GM21786 (cell line): ENCODE measurements around the gene RAP1B.

Experiments used
- ATAC-seq: cut with Tn5 transposase; IDR thresholded peaks from one replicate; pipeline ENCODE4 v1.9.1; 2021; ENCODE audit not compliant: unreplicated experiment

Gene RAP1B

DNA sequence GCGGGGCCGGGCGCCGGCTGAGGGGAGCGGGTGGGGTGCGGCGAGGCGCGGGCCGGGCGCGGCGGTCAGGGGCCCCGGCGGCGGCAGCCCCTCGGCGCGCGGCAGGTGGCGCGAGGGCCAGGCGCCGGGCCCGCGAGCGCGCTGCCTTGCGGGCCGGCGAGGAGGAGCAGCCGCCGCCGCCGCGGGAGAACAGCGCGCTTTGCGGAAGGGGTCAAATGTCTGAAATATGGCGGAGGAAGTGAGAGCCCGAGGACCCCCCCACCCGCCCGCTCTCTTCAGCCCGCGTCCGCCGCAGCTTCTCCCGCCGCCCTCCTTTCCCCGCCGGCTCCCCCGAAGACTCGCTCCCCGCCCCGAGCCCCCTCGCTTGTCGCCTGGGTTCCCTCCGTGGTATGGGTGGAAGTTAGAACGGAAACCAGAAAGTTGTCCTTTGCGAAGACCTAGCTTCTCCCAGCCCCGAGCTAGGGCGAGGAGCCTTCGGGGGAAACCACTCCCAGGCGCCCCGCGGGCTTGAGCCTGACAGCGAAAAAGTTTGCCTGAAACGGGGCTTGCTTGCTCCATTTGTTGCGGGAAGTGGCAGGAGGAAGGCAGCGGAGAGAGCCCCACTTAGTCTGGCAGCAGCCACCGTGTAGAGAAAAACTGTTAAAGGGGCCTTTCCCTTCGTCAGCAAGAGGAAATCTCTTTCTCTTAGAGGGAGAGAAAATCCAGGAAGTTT lies 551 bp downstream of the RAP1B start:
- peak; percentile 17 for ATAC-seq

DNA sequence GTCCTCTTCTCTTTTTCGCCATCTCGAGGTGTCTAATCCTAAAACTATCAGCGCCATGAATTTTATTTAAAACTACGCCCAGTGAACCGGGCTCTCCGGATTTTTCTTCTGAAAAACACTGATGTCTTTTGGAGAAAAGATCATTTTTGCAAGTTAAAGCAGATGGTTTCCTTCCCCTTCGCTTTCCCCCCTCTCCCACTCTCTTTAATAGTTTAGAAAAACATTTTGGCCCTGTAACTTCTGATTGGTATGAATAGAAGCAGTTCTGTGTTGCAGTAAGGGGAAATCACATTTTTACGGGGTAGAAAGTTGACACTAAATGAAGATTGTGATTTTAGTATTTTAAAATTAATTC lies 1.1 kb downstream of the RAP1B start:
- ATAC-seq: no peak

DNA sequence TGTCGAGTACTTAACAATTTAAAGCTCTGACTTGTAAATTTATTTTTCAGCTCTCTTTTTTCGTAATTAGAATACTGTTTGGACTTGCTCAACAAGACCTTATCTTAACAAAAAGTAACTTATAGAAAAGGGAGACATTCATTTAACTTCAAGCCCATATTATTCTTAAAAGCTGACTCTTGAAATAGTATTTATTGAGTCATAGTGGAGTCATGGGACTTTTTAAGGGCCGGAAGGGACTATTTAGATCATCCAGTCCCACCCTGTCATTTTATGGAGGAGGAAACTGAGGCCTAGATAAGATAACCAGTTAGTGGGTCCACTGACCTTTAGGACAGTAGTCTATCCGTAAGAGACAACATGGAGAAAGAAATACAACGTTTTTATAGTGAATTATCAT lies 1.5 kb downstream of the RAP1B start:
- no peak for ATAC-seq

DNA sequence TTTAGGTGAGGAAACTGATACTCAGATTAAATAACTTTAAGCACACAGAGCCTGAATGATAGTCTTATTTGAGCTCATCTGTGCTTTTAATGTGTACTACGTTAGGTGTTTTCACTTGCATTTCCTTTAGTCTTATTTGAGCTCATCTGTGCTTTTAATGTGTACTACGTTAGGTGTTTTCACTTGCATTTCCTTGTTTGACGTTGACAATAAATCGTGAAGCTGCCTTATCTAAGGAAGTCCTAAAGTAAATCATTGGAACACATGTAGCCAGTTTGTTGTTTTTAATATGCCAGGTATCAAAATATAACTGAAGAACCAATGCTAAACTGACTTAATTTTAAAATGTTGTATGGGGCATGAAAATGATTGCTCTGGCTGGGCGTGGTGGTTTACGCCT lies 2.0 kb downstream of the RAP1B start:
- no peak for ATAC-seq

DNA sequence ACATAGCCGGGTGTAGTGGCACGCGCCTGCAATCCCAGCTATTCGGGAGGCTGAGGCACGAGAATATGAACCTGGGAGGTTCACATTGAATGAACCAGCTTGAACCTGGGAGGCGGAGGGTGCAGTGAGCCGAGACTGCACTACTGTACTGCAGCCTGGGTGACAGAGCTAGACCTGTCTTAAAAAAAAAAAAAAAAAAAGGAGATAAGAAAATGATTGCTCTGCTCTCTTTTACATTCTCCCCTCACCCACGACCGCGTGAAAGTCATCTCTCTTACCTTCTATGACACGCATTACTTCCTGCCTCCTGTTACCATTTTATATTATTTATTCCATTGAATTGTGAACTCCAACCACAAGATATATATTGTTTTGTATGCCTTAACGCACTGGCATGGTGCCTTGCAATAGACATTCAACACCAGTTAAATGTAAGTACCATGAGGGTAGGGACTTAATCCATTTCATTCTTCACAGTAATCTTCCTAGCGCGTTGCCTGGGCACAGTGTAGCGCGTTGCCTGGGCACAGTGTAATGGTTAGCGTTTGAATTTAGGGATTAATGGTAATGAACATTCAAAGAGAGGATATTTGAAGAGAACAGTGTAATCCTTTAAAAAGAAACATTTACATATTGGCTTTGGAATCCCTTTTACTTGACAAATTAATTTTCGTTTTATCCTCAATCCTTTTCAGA lies 2.7 kb downstream of the RAP1B start:
- no peak for ATAC-seq

DNA sequence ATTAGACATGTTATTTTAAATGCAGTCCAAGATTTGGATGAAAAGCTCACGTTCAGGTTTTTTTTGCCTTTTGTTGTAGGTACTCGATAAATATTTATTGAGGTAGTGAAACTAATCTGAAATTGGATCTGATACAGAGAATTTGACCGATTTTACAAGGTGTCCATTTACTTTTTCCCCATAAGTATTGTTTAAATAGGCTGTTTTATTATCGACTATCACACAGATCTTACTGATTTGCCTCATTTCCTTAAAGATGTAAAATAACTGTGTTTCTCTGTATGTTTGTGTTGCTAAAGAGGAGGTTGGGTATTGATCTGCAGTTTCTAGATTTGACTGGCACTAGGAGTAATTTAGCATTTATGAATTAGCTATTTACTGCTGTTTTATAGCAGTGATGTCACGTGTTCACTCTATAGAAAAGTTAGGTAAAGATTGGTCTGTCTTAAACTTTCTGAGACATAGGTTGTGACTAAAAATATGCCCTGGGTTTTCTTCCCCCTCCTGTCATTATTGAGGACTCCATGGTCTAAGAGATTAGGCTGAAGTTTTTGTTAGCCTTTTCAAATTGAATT lies 3.5 kb downstream of the RAP1B start:
- ATAC-seq: no peak

DNA sequence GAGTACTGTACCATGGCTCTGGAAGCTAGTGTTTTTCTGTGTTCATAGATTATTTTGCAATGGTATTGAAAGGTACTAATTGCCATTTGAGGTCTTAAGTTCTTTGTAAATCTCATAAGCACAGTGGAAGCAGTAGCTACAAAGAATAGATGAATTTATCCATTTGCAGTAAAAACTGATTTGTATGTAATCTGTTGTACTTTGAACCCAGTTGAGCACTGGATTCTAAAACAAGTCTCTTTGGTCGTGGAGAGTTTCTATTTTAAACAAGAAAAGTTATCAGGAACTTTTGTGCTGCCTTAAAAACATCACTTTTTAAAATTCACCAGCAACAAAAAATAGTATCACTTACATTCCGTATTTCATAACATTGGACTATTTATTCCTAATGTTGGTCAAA lies 4.1 kb downstream of the RAP1B start:
- ATAC-seq: no peak

DNA sequence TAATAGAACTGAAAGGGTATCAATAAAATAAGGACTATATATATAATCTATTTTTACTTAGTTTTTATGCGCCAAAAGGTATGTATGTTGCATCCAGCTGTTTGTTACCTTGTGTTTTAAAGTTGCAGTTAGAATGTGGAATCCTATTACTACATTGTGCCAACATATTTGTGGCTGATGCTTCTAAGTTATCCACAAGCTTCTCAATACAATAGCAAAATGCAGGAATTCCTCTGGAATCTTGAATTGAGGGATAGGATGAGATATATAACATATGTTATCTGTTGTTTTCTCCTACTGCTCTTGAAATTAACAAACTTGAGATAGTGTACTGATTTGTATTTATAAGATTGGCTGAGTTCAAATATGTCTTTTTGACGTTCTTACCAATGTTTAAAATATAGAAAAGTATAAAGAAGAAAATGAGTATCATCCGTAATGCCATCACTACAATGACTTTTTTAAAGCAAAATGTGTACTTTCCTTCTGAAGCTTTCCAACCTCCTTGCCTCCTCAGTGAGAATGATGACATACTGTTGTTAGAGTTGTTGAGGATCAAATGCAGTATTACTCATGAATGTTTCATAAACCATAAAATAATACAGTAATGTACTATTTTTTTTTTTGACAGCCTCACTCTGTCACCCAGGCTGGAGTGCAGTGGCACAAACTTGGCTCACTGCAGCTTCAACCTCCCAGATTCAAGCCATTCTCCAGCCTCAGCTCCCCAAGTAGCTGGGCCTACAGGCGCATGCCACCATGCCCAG lies 6.6 kb downstream of the RAP1B start:
- no peak for ATAC-seq

DNA sequence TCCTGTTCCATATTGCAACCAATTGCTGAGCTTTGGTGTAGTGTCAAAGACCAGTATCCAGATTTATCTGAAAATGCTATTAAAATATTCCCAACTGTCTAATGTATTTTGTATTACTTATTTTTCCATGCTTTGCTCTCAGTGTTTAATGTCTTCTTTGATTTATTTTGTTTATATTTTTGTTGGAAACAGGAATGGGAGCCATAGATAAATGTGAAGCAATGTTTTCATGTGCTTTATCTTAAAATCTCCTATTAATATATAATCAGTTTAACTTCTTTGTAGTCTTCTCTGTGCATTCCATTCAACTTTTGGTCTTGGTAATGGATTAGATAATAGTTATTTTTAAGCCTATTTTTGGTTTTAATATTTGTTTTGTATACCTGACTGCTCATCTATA lies 8.8 kb downstream of the RAP1B start:
- no peak for ATAC-seq

DNA sequence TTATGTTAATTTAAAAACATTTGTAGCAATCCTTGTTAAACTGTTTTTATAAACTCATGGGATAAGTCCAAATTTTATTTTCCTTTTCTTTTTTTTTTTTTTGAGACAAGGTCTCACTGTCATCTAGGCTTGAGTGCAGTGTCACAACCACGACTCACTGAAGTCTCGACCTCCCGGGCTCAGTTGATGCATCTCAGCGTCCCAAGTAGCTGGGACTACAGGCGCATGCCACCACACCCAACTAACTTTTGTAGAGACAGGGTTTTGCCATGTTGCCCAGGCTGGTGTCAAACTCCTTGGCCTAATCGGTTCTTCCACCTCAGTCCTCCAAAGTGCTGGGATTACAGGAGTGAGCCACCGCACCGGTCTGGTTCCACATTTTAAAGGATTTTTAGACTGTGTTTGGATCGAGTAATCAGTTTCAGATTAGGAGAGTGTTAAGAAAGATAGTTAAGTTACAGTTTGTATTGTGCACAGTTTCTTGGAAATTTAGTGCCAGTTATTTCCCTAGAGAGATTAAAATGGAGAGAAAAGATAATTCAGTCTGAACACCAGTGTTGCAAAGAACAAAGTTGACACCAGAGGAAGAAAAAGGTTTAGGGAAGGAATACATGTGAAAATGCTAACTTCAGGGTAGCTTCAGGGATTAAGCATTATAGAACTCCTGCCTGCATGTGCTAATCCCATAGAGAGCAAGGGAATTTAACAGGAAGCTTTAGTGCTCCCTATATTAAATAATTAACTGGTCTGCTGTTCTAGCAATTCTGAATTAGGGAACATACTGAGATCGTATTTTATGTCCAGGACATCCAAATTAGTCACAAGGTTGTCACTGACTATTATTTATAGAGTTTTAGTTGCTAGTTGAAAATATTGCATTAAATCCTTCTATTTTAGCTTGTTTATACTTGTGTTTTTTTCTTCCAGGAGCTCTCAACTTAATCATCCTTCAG lies 10.1 kb downstream of the RAP1B start:
- no peak for ATAC-seq

DNA sequence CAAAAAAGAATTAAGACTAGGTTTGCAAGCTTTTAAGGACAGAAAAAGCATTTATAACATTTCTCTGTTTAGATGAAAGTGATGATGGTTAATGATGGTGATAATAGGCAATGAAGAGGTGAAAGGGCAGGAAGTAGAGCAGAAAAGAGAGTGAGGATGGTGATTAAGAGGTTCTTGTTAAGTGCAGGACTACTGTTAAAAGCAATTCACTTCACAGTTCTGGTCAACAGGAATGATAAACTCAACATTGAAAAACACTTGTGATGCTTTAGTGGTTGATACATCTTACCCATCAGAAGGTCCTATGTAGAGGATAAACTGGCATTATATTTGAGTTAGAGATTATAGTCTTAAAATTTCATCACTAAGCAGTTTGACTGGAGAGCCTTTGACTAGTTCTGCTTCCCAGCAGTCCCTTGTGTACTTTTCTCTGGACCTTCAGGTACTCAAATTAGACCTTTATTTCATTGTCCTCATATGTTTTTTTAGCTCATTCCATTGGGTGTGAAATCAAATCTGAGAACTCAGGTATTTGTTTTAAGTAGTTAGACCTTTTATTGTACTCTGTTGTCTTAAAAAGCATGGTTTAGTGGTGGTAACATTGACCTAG lies 10.9 kb downstream of the RAP1B start:
- no peak for ATAC-seq

DNA sequence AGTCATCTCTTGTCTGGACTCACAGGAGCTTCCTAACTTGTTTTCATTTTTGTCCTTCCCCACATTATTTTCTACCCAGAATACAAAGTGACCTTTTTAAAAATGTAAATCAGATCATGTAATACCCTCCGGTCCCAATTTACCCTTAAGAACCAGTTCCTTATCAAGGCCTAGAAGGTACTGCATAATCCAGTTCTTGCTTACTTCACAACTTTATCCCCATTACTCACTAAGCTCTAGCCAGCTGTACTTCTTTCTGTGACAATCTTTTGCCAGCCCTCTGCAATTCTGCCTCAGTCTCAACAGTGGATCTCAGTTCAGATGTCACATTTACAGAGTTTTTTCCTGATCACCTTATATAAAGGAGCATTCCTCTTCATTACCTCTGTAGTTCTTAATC lies 11.6 kb downstream of the RAP1B start:
- ATAC-seq: no peak

DNA sequence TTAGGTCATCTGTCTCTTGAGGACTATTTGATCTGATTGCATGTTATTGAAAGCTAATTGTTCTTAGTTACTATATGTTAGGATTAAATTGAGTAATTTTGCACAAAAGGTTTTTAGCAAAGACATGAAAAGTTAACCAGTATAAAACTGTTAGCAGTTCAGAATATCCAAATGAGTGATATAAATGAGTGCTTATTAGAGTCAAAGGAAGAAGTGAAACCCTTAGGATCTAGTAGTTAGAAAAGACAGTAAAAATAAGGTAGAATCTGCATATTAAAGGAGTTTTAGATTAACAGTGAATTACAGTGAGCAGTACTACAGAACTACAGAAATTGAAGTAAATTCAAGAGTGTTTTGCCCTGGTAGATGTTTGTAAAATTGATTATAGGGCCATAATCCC lies 12.4 kb downstream of the RAP1B start:
- no peak for ATAC-seq

DNA sequence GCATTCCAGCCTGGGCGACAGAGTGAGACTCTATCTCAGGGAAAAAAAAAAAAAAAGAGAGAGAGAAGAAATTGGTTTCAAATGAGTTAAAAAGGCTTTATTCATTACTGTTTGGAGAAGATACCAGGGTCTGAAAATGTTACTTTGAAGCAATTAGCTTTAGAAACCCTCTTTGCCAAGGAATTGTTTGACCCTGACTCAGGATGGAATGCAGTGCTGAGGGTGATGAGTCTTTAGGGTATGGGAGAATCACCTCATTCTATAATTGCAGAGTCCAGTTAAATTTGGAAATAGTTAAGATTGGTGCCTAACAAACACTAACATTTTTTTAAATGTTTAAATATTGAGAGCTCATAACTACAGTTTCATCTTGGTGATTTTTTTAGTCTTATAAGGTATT lies 13.3 kb downstream of the RAP1B start:
- no peak for ATAC-seq

DNA sequence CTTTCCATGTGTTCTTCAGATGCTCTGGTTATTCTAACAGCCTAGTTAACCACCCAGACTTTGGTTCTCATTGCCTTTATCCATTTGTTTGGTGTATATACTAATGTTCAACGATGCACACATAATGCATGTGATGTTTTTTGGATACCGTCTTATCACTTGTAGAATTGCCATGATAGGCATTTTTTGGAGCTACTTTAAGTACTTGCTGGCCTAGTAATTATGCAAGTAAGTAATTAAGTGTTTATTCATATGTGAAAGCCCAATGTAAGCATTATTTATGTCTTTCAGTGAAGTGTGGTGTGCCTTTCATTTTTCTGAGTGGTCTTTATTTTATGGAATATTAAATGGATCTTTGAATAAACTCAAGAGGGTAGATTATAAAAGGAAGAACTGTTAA lies 14.2 kb downstream of the RAP1B start:
- ATAC-seq: no peak

DNA sequence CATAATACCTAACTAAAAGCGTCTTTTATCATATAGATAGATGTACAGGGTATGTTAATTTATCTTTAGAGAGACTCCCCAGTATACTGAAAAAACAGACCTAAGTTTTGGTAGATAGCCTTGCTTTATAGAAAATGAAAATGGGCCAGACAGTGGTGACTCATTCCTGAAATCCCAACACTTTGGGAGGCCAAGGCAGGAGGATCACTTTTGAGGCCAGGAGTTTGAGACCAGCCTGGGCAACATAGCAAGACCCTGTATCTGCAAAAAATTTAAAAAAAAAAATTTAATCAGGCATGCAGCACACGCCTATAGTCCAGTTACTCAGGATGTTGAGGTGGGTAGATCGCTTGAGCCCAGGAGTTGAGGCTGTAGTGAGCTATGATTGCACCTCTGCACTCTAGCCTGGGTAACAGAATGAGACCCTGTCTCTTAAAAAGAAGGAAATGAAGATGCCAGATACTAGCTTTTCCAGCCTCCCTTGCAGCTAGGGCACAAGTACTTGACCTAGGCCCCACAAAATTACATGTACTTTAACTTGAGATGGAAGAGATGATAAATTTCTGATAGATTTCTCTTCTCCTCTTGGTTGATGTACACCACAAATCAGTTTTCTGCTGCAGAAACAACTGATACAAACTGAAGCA lies 17.1 kb downstream of the RAP1B start:
- no peak for ATAC-seq

DNA sequence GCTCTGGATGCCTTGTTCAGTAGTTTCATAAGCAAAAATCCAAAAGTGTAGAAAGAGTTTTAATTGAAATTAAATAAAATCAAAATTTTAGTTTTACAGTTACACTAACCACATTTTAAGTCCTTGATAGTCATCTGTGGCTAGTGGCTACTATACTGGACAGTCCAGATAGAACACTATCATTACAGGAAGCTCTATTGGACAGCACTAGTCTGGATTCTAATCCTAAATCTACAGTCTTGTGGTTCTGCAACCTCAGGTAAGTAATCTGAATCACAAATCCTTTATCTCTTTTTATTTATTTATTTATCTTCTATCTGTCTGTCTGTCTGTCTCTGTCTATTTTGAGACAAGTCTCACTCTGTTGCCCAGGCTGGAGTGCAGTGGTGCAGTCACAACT lies 18.0 kb downstream of the RAP1B start:
- ATAC-seq: no peak

DNA sequence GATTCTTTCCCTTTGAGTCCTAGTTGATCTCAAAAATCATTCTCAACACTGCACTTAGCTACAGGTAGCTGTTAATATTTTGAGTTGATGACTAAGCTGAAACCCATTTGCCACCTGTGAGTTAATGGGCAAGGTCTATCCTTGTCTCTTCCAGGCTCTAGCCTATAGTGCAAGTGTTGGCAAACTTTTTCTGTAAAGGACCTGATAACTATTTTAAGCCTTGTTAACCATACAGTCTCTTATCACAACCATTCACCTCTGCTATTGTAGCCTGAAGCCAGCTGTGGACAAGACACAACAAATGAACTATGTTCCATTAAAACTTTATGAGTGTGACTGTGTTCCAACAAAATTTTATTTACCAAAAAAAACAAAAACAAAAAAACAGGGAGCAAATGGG lies 19.4 kb downstream of the RAP1B start:
- no peak for ATAC-seq

DNA sequence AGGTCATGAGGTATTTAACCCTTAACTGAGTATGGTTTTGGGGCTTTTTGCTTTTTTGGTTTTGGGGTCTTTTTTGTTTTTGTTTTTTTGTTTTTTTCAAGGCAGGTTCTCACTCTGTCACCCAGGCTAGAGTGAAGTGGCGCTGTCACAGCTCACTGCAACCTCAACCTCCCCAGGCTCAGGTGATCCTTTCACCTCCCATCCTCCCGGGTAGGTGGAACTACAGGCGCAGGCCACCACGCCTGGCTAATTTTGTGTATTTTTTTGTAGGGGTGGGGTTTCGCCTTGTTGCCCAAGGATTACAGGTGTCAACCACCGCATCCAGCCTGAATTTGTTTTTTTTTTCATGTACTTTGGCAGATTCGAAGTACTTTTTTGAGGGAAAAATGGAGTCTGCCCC lies 19.9 kb downstream of the RAP1B start:
- no peak for ATAC-seq

DNA sequence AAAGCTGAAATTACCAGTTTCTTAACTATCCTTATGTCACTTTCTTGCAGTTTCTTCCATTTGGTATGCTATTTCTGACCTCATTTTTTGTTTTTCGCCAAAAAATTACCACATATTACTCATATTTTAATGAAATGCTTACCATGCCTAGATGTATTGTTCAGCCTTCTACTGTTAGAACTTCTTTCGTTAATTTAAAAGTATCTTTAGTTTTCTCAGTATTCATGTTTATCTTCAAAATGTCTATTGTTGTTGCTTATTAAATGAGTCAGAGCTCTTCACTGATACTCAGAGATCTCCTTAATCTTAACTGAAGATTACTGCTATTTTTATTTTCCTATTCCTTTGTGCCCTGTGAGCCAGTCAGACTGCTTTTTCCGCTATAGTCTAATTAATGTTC lies 20.5 kb downstream of the RAP1B start:
- ATAC-seq: no peak
